Measurements from ENCODE around the gene TECPR1.
"Not testable (repeated sequence)": the region's sequence is repeated elsewhere in the genome, so short reads cannot be mapped to it uniquely, and the experiment has no call there.

Gene TECPR1

GRCh38 chr7:98223898-98224700 lies 27.9 kb downstream of the TECPR1 start:
- no peak for DNase-seq

GRCh38 chr7:98223351-98223897 lies 28.6 kb downstream of the TECPR1 start:
- DNase-seq = no peak

GRCh38 chr7:98222533-98223195 lies 29.4 kb downstream of the TECPR1 start:
- DNase-seq = no peak

- no peak for DNase-seq
Measured at GRCh38 chr7:98221611-98222532, 30.2 kb downstream of the TECPR1 start.

- not testable (repeated sequence) for DNase-seq
Measured at GRCh38 chr7:98219382-98219781, 32.6 kb downstream of the TECPR1 start.

GRCh38 chr7:98217623-98218582 lies 34.1 kb downstream of the TECPR1 start:
- DNase-seq = no peak

GRCh38 chr7:98216941-98217622 lies 35.0 kb downstream of the TECPR1 start:
- no peak for DNase-seq

GRCh38 chr7:98215561-98216495 lies 36.2 kb downstream of the TECPR1 start:
- peak; percentile 3 for DNase-seq

- DNase-seq = no peak
Measured at GRCh38 chr7:98214811-98215321, 37.2 kb downstream of the TECPR1 start.

GRCh38 chr7:98213888-98214810 lies 37.9 kb downstream of the TECPR1 start:
- DNase-seq = no peak

- no peak for DNase-seq
Measured at GRCh38 chr7:98213296-98213887, 38.6 kb downstream of the TECPR1 start.

GRCh38 chr7:98212532-98213041 lies 39.4 kb downstream of the TECPR1 start:
- DNase-seq = no peak

GRCh38 chr7:98211676-98212531 lies 40.1 kb downstream of the TECPR1 start:
- no peak for DNase-seq

GRCh38 chr7:98211221-98211675 lies 40.8 kb downstream of the TECPR1 start, which contains the start of gene BHLHA15:
BHLHA15 (plus strand) TSS chr7:98211439; CDS start chr7:98212310, 871 bp downstream.
- peak; percentile 50 for DNase-seq

GRCh38 chr7:98210513-98211220 lies 41.4 kb downstream of the TECPR1 start:
- peak; percentile 19 for DNase-seq

Measured in NCI-H774 (cell line).